Activated CD8-positive, alpha-beta T cell treated with anti-CD3 and anti-CD28 coated beads for 36 hours (primary cell): ENCODE measurements around the gene GLTP. TPM values are rescaled to one million over a fixed set of nuclear protein-coding genes. Genes with fewer than 3 reads are reported as not detected.

Experiments used
- ATAC-seq: fragments of 200-7000 bp; cut with Tn5 transposase; one replicate; pipeline ENCODE4 v1.10.0; 2021; ENCODE audit warnings: mild to moderate bottlenecking, moderate library complexity
- CTCF ChIA-PET: fragments of 350-600 bp; sonication (Branson Sonifier 250); formaldehyde crosslinking; loops from one replicate; lab custom pipeline; 2021; ENCODE audit warnings: antibody characterized with exemption; lab: Charles Lee
- POLR2A ChIA-PET: fragments of 350-600 bp; sonication (Branson Sonifier 250); formaldehyde crosslinking; loops from one replicate; lab custom pipeline; 2021; ENCODE audit warnings: antibody characterized with exemption; lab: Charles Lee
- DNase-seq: peaks from one replicate; pipeline ENCODE4 v3.0.0-alpha.2; 2020
- H3K27ac Mint-ChIP-seq: one replicate; pipeline ENCODE4 v1.8.0; 2021; ENCODE audit warnings: mild to moderate bottlenecking, mixed read lengths
- H3K27me3 Mint-ChIP-seq: one replicate; pipeline ENCODE4 v1.8.0; 2021; ENCODE audit warnings: mixed read lengths
- H3K36me3 Mint-ChIP-seq: one replicate; pipeline ENCODE4 v1.8.0; 2021; ENCODE audit warnings: low read depth, mixed read lengths
- H3K4me1 Mint-ChIP-seq: one replicate; pipeline ENCODE4 v1.8.0; 2021; ENCODE audit warnings: low read depth, mixed read lengths
- H3K4me3 Mint-ChIP-seq: one replicate; pipeline ENCODE4 v1.8.0; 2021; ENCODE audit warnings: mild to moderate bottlenecking, moderate library complexity, mixed read lengths
- H3K9me3 Mint-ChIP-seq: one replicate; pipeline ENCODE4 v1.8.0; 2021; ENCODE audit warnings: mixed read lengths
- CTCF ChIP-seq: fragments of 200-600 bp; IDR thresholded peaks from one replicate; pipeline ENCODE4 v1.8.0; 2022; ENCODE audit warnings: antibody characterized with exemption, mild to moderate bottlenecking
- intact Hi-C: fragments of 100-400 bp; cut with micrococcal nuclease; formaldehyde crosslinking; loops from one replicate; pipeline ENCODE4 v1.10.0; 2022
- total RNA-seq, 2 experiments: library from RNA; stranded (reverse); gene quantifications; one replicate each; pipeline ENCODE4 v1.2.3, GENCODE V29; 2021

GLTP gene
- total RNA-seq, 2 experiments from 2014 or later, result 19.9 to 21.2 TPM

GRCh38 chr12:109877504-109878246, 2.7 kb downstream of the GLTP start:
- POLR2A ChIA-PET, result interaction anchor here (0.6 to 1.8 kb wide), 2 partner anchors 21 to 1568 kb away, joined by 3 read pairs; no protein-coding TSS in a partner anchor
- CTCF ChIA-PET, result interaction anchor here (1.3 to 4.4 kb wide), 5 partner anchors 15 to 72 kb away, joined by 4 to 28 read pairs (median 18); no protein-coding TSS in a partner anchor
- Mint-ChIP-seq H3K27me3 (no peaks in the 10 kb centered on the region), H3K4me3 (no peak overlapping the region), H3K4me1 (peaks cover 35% of the 10 kb centered on the region), H3K36me3 (no peaks in the 10 kb centered on the region), H3K27ac (no peak overlapping the region), H3K9me3 (no peaks in the 10 kb centered on the region)
- no peak for ATAC-seq
- TF ChIP-seq CTCF, result no peak
- no peak for DNase-seq
- intact Hi-C loops, result no loop called here

DNA sequence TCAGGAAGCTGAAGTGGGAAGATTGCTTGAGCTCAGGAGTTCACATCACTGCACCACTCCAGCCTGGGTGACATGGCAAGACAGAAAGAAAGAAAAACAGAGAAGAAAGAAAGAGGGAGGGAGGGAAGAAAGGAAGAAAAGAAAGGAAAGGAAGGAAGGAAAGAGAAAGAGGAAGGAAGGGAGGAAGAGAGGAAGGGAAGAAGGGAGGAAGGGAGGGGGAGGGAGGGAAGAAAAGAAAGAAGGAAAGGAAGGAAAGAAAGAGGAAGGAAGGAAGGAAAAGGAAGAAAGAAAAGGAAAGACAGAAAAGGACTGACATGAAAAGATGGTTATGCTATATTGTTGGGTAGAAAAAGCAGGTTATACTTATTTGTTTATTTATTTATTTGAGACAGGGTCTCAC, 3.9 kb downstream of the GLTP start:
- H3K36me3 Mint-ChIP-seq, result no peaks in the 10 kb centered on the region
- peaks cover 36% of the 10 kb centered on the region for H3K4me1 Mint-ChIP-seq
- ATAC-seq (no peak), DNase-seq (no peak)
- TF ChIP-seq CTCF, result no peak
- CTCF ChIA-PET, result interaction anchor here (1.0 to 4.4 kb wide), 4 partner anchors 19 to 71 kb away, joined by 3 to 28 read pairs (median 18); no protein-coding TSS in a partner anchor
- no peaks in the 10 kb centered on the region for H3K9me3 Mint-ChIP-seq
- H3K27ac Mint-ChIP-seq, result no peak overlapping the region
- intact Hi-C loops, result no loop called here
- H3K27me3 Mint-ChIP-seq, result no peaks in the 10 kb centered on the region
- no peak overlapping the region for H3K4me3 Mint-ChIP-seq
- POLR2A ChIA-PET, result no interaction called here

- no peak overlapping the region for H3K4me3 Mint-ChIP-seq
- intact Hi-C loops, result no loop called here
- H3K4me1 Mint-ChIP-seq, result peaks cover 34% of the 10 kb centered on the region
- ATAC-seq (no peak), DNase-seq (no peak)
- TF ChIP-seq CTCF, result no peak
- POLR2A ChIA-PET, result no interaction called here
- CTCF ChIA-PET, result interaction anchor here (2.8 to 4.4 kb wide), 2 partner anchors 23 to 30 kb away, joined by 18 to 28 read pairs; no protein-coding TSS in a partner anchor
- no peaks in the 10 kb centered on the region for H3K36me3 Mint-ChIP-seq
- H3K9me3 Mint-ChIP-seq, result no peaks in the 10 kb centered on the region
- H3K27ac Mint-ChIP-seq, result no peak overlapping the region
- H3K27me3 Mint-ChIP-seq, result no peaks in the 10 kb centered on the region
Observed at GRCh38 chr12:109875572-109876131, 4.7 kb downstream of the GLTP start.

DNA sequence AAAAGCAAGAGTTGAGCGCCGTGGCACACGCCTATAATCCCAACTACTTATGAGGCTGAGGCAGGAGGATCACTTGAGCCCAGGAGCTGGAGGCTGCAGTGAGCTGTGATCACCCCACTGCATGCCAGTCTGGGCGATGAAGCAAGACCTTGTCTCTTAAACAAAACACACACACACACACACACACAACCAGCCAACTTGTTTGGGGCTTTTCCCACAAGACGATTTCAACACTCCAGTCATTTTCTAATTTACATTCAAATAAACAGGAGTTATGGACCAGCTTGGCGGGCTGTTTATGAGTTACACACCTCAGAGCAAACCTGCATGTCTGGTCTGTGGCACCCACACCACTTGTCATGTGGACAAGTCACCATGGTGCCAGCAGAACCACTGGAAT, 6.7 kb downstream of the GLTP start:
- intact Hi-C loops, result no loop called here
- no peak for ATAC-seq
- no peak for TF ChIP-seq CTCF
- Mint-ChIP-seq H3K27ac (no peak overlapping the region), H3K36me3 (no peaks in the 10 kb centered on the region), H3K4me1 (peaks cover 25% of the 10 kb centered on the region), H3K4me3 (no peak overlapping the region), H3K27me3 (no peaks in the 10 kb centered on the region), H3K9me3 (no peaks in the 10 kb centered on the region)
- no peak for DNase-seq
- POLR2A ChIA-PET, result no interaction called here
- CTCF ChIA-PET, result interaction anchor here (0.6 to 4.7 kb wide), 4 partner anchors 20 to 67 kb away, joined by 3 to 15 read pairs (median 4); no protein-coding TSS in a partner anchor
